SK-N-SH treated with all-trans-retinoic acid at 6 μM for 48 hours (cell line): ENCODE measurements around the gene AGMO.

Experiments used
- ARNTL ChIP-seq: fragments of 450-650 bp; formaldehyde crosslinking; IDR thresholded peaks from 2 replicates; pipeline ENCODE4 v1.5.0; 2020; ENCODE audit warnings: low read depth, mild to moderate bottlenecking, moderate library complexity, borderline replicate concordance
- SNAI2 ChIP-seq: fragments of 250-450 bp; sonication (Bioruptor Pico); IDR thresholded peaks from 2 replicates; pipeline ENCODE4 v1.5.0; 2020; ENCODE audit warnings: mild to moderate bottlenecking, moderate library complexity
- ZFP3 ChIP-seq: fragments of 250-450 bp; sonication (Bioruptor Pico); IDR thresholded peaks from 2 replicates; pipeline ENCODE4 v1.5.0; 2020; ENCODE audit warnings: mild to moderate bottlenecking, moderate library complexity

- no peak for TF ChIP-seq SNAI2 (CRISPR knock-in tag)
- TF ChIP-seq ZFP3 (CRISPR knock-in tag), result no peak
- TF ChIP-seq ARNTL, result no peak
Measured at GRCh38 chr7:15288741-15289140, 273.1 kb downstream of the AGMO start.
